Endothelial cell of umbilical vein (primary cell): ENCODE measurements around the gene FGFR3.

ENCODE experiments used
- EZH2 ChIP-seq: IDR thresholded peaks from 2 replicates; pipeline ENCODE4 v1.6.1; 2012; ENCODE audit warnings: borderline replicate concordance, low read depth, mild to moderate bottlenecking, moderate library complexity, low read length, inconsistent platforms; ENCODE audit not compliant: severe bottlenecking
- JUN ChIP-seq: IDR thresholded peaks from 2 replicates; pipeline ENCODE4 v1.6.1; 2011; ENCODE audit warnings: borderline replicate concordance, low read depth; ENCODE audit not compliant: insufficient read length, insufficient read depth
- POLR2A ChIP-seq: IDR thresholded peaks from 2 replicates; pipeline ENCODE4 v1.6.1; 2012; ENCODE audit warnings: low read depth, mild to moderate bottlenecking, control low read depth, low read length
- POLR2AphosphoS5 ChIP-seq: IDR thresholded peaks from 2 replicates; pipeline ENCODE4 v1.6.1; 2012; ENCODE audit warnings: low read depth, mild to moderate bottlenecking, control low read depth, low read length, moderate library complexity; ENCODE audit not compliant: insufficient read depth
- TF ChIP-seq, protein P1 (sequence below), 2 donors: IDR thresholded peaks; 1 replicate in 1 of 2; 2 replicates in 1 of 2; pipeline ENCODE4 v1.5.1; 2011; ENCODE audit warnings: low read length in 2 of 2, mild to moderate bottlenecking in 2 of 2, moderate library complexity in 2 of 2, control low read depth in 1 of 2, inconsistent platforms in 1 of 2, low read depth in 1 of 2; ENCODE audit not compliant: insufficient read depth in 1 of 2; ENCODE audit errors: extremely low read depth in 1 of 2
- TF ChIP-seq, protein P2 (sequence below): IDR thresholded peaks from 2 replicates; pipeline ENCODE4 v1.6.1; 2011; ENCODE audit not compliant: insufficient read depth, insufficient read length

DNA sequence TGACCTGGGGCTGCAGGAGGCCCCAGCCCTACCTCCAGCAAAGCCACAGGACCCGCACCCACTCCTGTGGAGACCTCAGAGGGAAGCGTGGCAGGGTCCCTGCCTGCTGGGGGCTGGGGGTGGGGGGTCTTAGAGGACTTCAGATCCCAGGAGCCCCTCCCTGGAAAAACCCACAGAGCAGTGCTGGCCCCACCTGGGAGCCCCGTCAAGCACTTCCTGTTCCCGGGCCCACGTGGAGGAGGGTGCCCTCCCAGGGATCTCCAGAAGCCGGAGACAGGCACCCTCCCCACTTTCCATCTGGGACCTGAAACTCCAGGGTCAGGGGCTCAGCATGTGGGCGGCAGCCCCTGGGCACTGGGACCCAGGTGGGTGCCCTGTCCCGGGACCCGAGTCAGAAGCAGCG is 39.8 kb upstream of the FGFR3 start:
- TF ChIP-seq POLR2AphosphoS5 (no peak), JUN (no peak), EZH2 (no peak), POLR2A (no peak)
- TF ChIP-seq, protein P1, sequence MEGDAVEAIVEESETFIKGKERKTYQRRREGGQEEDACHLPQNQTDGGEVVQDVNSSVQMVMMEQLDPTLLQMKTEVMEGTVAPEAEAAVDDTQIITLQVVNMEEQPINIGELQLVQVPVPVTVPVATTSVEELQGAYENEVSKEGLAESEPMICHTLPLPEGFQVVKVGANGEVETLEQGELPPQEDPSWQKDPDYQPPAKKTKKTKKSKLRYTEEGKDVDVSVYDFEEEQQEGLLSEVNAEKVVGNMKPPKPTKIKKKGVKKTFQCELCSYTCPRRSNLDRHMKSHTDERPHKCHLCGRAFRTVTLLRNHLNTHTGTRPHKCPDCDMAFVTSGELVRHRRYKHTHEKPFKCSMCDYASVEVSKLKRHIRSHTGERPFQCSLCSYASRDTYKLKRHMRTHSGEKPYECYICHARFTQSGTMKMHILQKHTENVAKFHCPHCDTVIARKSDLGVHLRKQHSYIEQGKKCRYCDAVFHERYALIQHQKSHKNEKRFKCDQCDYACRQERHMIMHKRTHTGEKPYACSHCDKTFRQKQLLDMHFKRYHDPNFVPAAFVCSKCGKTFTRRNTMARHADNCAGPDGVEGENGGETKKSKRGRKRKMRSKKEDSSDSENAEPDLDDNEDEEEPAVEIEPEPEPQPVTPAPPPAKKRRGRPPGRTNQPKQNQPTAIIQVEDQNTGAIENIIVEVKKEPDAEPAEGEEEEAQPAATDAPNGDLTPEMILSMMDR (IDR thresholded peaks at IDR 0.05; ENCODE audit: extremely low read depth in 1 of 2, insufficient read depth in 1 of 2, low read depth in 1 of 2, low read length in 2 of 2), result no peak
- TF ChIP-seq, protein P2, sequence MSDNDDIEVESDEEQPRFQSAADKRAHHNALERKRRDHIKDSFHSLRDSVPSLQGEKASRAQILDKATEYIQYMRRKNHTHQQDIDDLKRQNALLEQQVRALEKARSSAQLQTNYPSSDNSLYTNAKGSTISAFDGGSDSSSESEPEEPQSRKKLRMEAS, result no peak
